ENCODE measurements around the gene ZMIZ1.

DNA sequence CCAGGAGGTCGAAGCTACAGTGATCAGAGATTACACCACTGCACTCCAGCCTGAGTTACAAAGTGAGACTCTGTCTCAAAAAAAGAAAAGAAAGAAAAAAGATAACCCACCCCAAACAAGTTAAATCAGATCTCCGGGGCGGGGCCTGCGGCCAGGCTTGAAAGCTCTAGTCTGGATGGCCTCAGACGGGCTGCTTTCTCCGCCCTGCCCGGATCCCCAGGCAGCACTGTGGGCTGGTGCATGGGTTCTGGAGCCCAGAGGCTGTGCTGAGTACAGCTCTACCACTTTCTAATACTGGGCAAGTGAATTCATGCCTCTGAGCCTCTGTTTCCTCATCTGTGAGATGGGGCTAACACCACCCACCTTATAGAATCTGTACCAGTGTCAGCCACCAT is 83.7 kb downstream of the ZMIZ1 start:
- TF ChIP-seq, protein P1, sequence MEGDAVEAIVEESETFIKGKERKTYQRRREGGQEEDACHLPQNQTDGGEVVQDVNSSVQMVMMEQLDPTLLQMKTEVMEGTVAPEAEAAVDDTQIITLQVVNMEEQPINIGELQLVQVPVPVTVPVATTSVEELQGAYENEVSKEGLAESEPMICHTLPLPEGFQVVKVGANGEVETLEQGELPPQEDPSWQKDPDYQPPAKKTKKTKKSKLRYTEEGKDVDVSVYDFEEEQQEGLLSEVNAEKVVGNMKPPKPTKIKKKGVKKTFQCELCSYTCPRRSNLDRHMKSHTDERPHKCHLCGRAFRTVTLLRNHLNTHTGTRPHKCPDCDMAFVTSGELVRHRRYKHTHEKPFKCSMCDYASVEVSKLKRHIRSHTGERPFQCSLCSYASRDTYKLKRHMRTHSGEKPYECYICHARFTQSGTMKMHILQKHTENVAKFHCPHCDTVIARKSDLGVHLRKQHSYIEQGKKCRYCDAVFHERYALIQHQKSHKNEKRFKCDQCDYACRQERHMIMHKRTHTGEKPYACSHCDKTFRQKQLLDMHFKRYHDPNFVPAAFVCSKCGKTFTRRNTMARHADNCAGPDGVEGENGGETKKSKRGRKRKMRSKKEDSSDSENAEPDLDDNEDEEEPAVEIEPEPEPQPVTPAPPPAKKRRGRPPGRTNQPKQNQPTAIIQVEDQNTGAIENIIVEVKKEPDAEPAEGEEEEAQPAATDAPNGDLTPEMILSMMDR (IDR thresholded peaks at IDR 0.05; ENCODE audit: poor library complexity, severe bottlenecking), result no peak
- TF ChIP-seq POLR2AphosphoS5 (IDR thresholded peaks at IDR 0.05), result no peak
- no peak for TF ChIP-seq RAD21 (conservative IDR thresholded peaks at IDR 0.05)
- TF ChIP-seq, protein P2, sequence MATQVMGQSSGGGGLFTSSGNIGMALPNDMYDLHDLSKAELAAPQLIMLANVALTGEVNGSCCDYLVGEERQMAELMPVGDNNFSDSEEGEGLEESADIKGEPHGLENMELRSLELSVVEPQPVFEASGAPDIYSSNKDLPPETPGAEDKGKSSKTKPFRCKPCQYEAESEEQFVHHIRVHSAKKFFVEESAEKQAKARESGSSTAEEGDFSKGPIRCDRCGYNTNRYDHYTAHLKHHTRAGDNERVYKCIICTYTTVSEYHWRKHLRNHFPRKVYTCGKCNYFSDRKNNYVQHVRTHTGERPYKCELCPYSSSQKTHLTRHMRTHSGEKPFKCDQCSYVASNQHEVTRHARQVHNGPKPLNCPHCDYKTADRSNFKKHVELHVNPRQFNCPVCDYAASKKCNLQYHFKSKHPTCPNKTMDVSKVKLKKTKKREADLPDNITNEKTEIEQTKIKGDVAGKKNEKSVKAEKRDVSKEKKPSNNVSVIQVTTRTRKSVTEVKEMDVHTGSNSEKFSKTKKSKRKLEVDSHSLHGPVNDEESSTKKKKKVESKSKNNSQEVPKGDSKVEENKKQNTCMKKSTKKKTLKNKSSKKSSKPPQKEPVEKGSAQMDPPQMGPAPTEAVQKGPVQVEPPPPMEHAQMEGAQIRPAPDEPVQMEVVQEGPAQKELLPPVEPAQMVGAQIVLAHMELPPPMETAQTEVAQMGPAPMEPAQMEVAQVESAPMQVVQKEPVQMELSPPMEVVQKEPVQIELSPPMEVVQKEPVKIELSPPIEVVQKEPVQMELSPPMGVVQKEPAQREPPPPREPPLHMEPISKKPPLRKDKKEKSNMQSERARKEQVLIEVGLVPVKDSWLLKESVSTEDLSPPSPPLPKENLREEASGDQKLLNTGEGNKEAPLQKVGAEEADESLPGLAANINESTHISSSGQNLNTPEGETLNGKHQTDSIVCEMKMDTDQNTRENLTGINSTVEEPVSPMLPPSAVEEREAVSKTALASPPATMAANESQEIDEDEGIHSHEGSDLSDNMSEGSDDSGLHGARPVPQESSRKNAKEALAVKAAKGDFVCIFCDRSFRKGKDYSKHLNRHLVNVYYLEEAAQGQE (IDR thresholded peaks at IDR 0.05; ENCODE audit: borderline replicate concordance), result no peak
- no peak for TF ChIP-seq EZH2 (IDR thresholded peaks at IDR 0.05; ENCODE audit: borderline replicate concordance, insufficient read depth, low read length, poor library complexity, severe bottlenecking)
- TF ChIP-seq EP300 (conservative IDR thresholded peaks at IDR 0.05; ENCODE audit: poor library complexity, severe bottlenecking), result no peak
